Fibroblast of upper back skin (primary cell): ENCODE data around the gene MYOM3.

Experiments
- DNase-seq: peaks from one replicate; pipeline ENCODE4 v3.0.0-alpha.2; 2013

Gene MYOM3

DNA sequence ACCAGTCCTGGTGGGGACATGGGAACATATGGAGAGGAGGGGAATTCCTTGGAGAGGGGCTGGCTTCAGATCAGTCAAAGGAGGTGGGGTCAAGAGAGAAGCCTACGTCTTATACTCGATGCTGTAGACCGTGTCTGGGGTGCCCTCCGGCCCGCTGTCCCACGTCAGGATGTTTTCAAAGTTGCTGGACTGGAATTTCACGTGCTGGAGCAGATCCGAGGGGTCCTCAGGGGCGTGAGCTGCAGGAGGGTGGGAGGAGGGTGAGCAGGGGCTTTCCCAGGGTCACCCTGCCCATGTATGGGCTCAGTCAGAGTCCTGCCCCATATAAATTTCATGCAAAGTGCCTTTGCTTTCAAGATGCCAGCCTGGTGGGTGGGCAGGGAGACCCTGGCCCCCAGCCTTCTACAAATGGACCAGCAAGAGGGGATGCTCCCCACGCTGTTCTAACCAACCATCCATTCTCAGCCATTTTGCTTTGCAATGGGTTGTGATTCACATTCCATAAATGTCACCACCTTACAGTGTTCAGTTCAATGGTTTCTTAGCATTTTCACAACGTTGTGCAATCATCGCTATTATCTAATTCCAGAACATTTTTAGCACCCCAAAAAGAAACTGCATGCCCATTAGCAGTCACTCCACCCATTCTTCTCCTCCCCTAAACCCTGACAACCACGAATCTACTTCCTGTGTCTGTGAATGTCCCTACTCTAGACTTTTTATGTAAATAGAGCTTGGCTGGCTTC is 26.7 kb upstream of the MYOM3 start:
- DNase-seq = no peak

DNA sequence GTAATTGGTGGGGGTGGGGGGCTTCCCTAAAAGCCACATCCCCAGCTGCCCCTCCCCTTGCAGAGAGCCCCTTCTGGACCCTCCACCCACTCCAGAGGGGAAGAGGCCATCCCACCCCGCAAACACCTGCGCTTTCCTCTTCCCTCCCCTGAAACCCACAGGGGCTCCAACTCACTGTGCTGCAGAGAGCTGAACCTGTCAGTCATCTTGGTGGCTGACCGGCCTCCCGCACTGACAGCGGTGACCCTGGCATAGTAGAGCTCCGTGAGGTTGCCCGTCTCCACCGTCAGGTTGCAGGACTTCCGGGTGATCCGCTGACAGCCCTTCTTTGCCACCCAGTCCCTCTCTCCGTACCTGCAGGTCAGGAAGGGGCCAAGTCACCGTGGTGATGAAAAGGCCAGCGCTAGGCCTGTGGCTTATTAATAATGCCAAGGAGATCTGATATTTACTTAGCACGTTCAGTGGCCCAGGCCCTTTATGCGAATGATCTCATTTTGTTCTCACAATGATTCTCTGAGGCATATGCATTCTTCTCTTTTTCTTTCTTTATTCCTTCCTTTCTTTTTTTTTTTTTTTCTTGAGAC is 25.1 kb upstream of the MYOM3 start:
- no peak for DNase-seq

DNA sequence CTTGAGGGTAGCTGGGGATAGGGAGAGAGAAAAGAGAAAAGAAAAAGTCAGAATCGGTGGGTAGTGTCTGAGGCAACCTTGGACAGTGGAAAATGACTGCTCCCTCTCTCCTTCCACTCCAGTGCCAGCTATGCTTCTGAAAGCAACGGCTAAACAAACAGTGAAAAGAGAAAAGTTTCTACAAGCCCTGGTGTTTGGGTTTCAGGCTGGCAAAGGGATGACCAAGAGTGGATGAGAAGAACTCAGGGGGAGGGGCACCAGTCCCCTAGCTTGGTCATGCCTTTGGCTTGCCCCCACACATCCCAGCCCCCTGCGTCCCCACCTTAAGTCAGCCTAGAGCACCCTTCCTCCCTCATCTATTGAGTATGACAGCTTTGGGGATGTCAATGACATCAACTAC is 22.4 kb upstream of the MYOM3 start:
- no peak for DNase-seq

DNA sequence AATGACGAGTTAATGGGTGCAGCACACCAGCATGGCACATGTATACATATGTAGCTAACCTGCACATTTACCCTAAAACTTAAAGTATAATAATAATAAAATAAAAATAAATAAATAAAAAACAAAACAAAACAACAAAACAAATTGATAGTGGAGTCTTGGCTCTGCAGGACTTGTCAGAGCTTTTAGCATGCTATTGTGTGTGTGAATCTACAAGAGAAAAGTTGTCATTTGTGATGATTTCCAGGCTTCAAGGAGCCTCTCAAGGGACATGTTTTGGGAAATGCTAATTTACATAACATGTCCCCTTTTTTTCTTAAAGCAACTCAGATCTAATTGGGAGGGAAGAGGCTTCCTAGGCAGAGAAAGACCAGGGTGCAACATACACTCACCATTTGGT is 21.9 kb upstream of the MYOM3 start:
- no peak for DNase-seq

DNA sequence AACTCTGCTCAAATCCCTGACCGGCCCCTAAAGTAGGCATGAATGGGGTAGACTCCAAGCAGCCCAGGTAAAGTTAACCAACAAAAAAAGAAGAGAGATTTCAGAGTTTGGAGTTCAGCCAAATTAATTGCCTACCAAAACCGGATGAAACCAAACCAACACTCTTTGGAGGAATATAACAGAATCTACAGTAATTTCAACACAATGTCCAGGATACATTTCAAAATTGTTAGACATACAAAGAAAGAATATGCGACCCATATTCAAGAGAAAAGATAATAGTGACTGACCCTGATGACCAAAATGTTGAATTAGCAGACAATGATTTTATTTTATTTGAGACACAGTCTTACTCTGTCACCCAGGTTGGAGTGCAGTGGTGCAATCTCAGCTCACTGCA is 18.4 kb upstream of the MYOM3 start:
- DNase-seq = no peak

DNA sequence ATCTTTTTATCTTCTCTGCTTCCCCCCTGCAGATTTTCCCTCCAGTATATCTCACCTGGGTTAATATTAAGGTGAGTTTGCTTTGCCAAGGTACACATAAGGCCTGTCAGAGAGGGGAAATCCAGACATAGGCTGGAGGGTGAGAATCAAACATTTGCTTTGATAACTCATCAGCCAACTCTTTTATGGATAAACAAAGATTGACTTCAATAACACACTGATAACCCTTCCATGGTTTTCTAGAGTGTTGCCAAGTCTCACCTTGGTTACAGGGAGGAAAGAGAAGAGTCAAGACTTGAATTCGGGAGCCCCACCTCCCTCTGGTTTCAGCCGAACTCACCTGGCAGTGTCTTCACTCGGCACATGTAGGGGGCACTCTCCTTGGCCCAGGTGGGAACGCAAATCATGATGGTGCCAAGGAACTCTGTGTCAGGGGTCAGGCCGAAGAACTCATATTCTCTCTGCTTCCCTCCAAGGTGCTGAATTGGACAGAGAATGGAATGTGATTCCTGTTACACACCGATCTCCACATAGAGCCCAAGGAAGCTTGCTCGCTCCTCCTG is 15.9 kb upstream of the MYOM3 start:
- DNase-seq = no peak

DNA sequence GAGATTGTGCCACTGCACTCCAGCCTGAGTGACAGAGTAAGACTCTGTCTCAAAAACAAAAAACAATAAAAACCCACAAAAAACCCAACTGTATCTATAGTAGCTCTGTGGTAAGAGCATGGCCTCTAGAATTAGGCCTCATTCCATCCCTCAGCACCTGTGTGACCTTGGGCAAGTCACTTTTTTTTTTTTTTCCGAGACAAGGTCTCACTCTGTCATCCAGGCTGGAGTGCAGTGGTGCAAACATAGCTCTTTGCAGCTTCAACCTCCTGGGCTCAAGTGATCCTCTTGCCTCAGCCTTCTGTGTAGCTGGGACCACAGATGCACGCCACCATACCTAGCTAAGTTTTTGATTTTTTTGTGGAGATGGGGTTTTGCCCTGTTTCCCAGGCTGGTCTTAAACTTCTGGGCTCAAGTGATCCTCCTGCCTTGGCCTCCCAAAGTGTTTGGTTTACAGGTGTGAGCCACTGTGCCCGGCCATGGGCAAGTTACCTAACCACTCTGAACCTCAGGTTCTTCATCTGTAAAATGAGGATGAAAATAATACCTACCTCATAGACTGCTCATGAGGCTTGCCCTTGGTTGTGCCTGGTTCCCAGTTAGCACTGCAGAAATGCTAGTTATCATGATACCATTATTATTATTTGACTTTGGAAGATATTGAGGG is 15.3 kb upstream of the MYOM3 start:
- no peak for DNase-seq

DNA sequence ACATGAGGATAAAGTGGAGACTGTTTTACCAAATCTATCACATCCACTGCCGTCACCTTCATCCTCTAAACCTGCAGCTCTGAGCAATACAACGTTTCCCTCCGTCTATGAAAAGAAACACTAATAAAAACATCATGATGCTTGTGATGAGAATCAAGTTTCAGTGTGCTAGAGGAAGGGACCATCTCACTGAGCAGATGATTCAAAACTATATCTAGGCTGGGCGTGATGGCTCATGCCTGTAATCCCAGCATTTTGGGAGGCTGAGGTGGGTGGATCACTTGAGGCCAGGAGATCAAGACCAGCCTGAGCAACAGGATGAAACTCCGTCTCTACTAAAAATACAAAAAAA is 14.7 kb upstream of the MYOM3 start:
- DNase-seq = no peak

DNA sequence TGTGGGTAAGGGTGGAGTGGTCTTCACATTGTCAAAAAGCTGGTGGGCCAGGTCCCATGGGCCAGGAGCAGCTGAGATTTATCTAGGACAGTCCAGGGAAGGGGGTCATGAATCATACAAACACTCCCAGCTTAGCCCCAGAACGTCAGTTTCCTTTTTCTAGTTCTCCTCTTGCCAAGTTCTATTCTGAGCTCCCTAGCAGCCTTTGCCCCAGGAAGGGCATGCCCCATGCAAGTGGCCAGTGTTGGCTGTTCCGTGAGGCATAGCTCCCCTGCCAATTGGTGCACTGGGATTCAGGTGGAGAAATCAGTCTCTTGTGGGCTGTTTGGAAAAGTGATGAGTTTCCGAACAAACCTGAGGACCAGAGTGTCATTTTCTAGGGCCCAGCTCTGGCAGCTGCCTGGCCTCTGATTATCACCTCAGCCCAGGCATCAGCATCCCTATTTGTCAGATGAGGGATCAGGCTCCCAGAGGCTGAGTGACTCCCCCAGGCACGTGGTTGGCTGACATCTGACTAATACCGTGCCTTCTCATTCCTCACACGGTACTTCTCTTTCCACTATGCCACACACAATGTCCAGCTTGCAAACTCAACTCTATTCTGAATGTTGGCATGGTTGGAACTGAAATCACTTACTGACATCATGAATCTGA is 14.2 kb upstream of the MYOM3 start:
- no peak for DNase-seq

DNA sequence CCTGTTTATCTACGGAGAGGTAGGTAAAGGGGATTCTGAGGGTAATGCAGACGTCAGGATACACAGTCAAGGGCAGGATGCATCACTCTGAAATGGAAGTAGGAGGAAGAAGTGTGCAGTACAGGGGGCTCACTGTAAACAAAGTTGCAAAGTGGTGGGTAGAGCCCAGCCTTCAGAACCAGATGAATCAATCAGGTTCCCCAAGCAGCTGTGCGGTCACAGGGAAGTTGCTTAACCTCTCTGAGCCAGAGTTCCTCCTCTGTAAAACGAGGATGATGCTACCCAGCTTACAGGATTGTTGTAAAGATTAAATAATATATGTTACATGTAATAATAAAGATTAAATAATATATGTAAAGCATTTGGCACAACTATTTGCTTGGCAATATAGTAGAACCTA is 13.5 kb upstream of the MYOM3 start:
- DNase-seq = no peak

DNA sequence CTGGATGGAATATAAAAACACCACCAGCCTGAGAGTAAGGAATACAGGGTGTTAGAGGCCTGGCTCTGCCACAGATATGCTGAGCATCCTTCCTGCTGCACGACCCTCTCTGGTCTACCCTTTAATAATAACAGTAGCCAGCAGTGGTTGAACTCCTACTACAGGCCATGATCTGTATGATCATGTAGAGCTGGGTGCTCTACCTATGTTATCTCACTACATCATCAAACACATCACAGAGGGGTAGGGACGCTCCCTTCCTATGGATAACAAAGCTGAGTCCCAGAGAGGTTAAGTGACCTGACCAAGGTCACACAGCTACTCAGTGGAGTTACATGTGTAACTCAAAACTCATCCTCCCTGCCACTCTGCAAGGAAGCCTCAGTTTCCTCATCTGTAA is 13.0 kb upstream of the MYOM3 start:
- DNase-seq = no peak

DNA sequence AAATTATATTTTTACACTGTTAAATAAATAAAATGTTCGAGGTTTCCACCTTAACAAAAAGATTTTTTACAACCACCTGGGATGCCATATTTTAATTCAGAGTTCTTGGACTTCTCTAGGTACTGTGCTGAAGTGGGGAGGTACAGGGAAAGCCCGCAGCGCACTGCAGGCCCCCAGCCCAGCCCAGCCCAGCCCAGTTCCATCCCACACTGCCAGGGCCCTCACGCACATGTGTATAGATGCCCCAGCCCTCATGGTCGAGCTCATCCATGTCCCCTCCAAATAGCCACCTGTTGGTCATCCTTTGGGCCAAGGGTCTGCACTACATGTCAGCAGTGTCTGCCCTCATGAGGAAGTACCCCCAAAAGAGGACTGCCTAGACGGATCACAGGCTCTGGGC is 11.7 kb upstream of the MYOM3 start:
- no peak for DNase-seq

DNA sequence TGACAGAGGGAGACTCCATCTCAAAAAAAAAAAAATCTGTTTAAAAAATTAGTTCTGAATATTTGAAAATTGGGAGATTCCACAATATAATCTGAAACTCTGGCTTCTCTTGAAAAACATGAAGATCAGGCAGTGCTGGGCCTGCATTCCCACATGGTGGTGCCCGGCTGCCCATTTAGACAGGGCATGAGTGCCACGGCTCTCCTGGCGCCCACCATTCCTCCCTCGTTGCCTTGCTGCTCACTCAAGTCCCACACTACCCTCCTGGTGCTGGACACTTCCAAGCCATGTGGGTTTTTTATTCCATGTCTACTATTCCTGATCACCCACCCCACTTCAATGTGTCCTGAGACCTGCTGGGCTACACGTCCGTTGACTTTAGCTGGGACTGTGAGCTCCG is 10.8 kb upstream of the MYOM3 start:
- no peak for DNase-seq

DNA sequence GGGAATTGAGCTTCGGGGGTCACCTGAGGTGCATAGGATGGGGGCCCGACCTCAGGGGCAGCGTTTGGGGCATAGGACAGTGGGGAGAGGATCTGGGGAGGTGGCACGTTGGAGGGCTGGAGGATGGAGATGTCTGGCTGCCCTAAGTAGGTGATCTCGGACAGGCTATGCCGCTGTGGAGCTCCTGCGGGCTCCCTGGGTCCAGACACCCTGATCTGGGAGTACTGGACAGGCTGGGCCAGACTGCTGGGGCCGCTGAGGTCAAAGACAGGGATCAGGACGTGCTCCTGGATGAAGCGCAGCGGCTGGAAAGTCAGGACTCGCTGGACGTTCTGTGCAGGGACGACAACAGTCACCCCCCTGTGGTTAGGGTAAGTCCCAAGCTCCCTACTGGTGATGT is 9.5 kb upstream of the MYOM3 start:
- DNase-seq = no peak

DNA sequence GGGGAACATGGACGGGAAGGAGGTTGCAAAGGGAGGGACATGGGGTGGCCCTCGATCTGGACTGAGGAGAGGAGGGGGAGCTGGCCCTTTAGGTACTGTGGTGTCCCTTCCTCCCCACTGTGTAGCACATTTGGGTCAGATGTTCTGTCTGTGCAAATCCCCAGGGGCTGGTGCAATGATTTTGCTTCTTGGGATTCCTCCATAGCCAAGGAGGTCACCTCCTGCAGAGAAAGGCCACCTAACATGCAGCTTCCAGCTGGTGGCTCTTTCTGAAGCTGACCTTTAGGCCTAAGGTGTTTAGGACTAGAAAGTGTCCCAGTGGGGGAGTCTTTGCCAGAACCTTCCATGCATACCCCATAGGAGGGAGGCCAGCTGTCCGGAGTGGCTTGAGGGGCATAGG is 9.0 kb upstream of the MYOM3 start:
- DNase-seq = no peak

DNA sequence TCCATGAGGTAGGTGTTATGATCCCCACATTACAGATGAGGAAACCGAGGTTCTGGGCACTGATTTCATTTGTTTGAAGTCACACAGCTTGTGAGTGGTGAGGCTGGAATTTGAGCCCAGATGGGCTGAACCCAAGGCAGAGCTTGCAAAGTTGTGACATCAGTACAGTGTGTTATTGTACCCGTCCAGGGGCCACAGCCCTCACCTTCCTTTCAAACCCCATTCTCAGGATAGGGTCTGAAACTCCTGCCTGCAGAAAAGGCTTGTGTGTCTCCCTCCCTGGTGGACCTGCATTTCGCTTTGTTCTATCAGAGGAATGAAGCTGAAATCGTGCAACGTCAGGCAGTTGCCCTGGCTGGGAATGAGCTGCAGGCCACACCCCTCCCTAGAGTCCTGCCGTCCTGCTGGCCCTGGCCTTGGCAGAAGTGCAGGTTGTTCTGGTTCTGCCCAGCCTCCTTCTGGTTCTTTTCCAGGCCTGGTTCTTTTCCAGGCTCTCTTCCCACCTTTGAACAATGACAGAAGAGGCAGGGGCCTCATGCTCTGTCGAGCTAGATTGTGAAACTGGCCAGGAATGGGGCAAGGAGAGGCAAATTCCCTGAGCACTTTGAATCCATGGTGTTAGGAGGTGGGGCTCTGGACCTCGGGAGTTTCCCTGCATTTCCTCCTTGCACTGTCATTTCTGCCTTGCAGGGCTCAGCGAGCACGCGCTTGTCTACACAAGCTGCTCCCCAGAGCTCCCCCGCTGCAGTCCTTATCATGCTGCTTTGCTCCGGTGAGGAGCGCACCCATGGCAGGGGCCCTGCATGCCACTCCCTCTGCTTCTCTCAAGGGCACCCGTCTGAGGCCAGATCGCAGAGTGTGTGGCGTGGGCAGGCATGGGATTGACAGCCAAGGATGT is 8.2 kb upstream of the MYOM3 start:
- DNase-seq = peak; percentile 24

DNA sequence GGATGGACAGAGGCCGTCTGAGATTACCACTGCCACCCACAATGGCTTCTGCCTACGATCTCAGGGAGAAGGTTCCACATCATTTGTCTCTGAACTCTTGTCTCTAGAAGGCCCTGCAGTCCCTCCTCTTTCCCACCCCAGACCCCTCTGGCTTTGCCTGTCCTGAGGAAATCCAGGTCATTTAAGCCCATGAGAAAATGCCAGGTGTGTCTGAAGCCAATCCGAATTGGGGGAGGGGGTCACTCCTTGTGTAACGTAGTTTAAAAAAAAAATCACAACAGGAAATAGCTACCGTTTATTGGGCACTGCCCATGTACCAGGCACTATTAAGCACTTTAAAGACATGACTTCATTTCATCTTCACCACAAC is 7.5 kb upstream of the MYOM3 start:
- DNase-seq = no peak

DNA sequence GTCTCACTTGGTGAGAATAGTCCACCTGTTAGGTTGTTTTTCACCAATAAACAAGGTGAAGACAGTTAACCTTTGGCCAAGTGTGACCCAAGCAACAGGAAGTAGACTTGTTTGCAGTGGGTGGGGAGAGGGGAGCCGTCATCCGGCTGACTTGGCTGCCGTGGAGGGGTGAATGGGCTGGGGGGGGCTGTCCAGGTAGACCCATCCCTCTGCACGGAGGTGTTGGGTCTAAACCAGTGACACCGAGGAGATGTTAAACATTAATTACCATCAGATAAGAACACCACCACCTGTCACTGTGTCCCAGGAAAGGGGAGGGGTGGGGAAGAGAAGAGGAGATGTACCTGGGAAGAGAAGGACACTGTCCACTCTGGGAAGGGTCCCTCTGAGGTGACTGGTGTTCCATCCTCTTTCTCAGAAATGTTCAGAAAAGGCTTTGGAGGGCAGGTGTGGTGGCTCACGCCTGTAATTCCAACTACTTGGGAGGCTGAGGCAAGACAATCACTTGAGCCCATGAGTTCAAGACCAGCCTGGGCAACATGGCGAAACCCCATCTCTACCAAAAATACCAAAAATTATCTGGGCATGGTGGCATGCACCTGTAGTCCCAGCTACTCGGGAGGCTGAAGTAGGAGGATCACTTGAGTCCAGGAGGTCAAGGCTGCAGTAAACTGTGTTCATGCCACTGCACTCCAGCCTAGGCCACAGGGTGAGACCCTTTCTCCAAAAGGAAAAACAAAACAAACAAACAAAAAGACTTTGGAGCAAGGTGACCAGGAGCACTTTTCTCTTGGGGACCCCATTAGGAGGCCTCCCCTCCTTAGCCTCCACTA is 6.7 kb upstream of the MYOM3 start:
- no peak for DNase-seq

DNA sequence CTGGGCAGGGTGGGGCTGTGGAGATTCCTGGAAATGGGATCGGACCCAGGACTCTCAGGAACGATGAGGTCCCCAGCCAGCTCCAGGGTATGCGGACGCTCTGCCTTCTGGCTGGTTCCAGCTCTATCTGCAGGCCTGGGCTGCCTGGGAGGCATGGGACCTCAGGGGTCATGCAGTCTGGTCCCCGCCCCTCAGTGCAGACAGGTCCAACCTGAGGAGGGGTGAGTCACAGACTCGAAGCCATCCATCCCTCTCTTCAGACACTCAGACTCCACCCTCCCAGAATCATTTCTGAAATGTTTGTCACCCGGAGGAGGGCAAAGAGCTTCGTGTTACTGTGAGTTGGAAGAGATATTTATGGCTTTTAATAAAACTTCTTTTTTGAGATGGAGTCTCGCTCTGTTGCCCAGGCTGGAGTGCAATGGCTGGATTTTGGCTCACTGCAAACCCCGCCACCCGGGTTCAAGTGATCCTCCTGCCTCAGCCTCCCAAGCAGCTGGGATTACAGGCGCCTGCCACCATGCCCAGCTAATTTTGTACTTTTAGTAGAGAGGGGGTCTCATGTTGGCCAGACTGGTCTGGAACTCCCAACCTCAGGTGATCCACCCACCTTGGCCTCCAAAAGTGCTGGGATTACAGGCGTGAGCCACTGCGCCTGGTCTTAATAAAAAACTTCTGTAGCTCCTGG is 5.9 kb upstream of the MYOM3 start:
- peak; percentile 64 for DNase-seq

DNA sequence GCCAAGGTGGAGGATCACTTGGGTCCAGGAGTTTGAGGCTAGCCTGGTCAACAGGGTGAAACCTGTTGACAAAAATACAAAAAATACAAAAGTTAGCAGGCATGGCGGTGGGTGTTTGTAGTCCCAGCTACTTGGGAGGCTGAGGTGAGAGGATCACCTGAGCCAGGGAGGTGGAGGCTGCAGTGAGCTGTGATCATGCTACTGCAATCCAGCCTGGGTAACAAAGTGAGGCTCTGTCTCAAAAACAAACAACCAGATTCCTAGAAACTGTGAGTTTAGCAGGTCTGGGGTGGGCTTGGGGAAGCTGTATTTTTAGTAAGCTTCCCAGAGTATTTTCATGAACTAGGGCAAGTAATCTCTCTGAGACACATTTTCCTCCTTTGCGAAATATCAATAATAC is 5.2 kb upstream of the MYOM3 start:
- no peak for DNase-seq

DNA sequence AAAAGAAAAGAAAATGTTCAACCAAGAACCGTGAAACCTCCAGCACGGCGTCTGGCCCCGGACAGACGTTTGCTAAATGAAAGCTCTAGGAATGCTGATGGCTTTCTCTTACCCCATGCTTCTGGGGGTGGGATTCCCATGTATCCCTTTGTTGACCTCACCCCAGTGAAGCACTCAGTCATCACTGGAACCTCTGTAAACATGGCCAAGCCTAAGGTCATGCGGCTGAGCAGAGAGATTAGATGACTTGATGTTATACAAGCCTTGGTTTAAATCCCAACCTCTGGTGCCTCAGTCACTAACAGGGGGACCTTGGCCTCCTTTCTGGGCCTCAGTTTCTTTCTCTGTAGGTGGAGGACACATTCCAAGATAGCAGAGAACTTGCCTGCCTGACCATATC is 2.8 kb upstream of the MYOM3 start:
- DNase-seq = no peak
